ENCODE results near the gene HIVEP3. TPM values are rescaled to one million over a fixed set of nuclear protein-coding genes. Genes with fewer than 3 reads are reported as not detected.

The HIVEP3 gene
- total and polyA plus RNA-seq, 2 donors (not counting 1 experiment from before 2014, with no cell fraction given) = 2.0 to 5.1 TPM

DNA sequence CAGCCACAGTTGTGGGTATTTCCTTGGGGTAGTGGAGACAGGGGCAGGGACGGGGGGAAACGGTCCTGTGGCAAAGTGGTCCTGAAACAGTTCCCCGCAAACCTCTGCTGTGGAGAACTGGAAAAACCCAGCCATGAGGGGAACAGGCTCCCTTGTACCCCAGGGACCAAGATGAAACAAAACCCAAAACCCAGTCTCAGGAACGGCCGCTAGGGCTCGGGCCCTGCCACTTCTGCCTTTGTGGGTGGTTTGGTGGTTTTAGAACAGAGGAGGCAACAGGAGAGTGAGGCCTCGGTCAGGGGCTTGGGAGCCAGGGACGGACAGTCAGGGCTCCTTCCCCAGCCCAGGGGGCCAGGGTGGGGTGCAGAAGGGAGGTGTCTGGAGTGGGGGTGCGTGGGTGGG, 409.5 kb downstream of the HIVEP3 start:
- no peak overlapping the region for H3K4me2 ChIP-seq (replicated peaks; ENCODE audit: low read depth, low read length, poor library complexity, severe bottlenecking)
- DNase-seq = no peak
- ATAC-seq (ENCODE audit: low read depth) = no peak
- H3K9me3 ChIP-seq (ENCODE audit: control extremely low read depth in 1 of 3, control insufficient read depth in 2 of 3, insufficient read depth in 1 of 3, low read length in 2 of 3) = no peaks in the 10 kb centered on the region
- no peak overlapping the region for H3K4me3 ChIP-seq (ENCODE audit: control extremely low read depth in 1 of 5, extremely low read depth in 1 of 5, insufficient read depth in 1 of 5, low read depth in 2 of 5, low read length in 4 of 5)
- Mint-ChIP-seq H3K27ac (no peak overlapping the region), H3K9me3 (ENCODE audit: insufficient read depth) (no peaks in the 10 kb centered on the region), H3K27me3 (no peaks in the 10 kb centered on the region), H3K4me1 (peaks cover under 1% of the 10 kb centered on the region), H3K4me3 (no peak overlapping the region)
- H3K4me1 ChIP-seq (ENCODE audit: control insufficient read depth in 2 of 2, insufficient read depth in 2 of 2, low read length in 2 of 2) = no peaks in the 10 kb centered on the region
- H3K36me3 ChIP-seq (replicated peaks in 1 of 2; ENCODE audit: control extremely low read depth in 1 of 2, control insufficient read depth in 1 of 2, extremely low read depth in 1 of 2, insufficient read depth in 2 of 2, low read length in 1 of 2) = peaks cover 0 to 11% of the 10 kb centered on the region in 2 experiments
- intact Hi-C loops (cut with micrococcal nuclease) = no loop called here
- CTCF ChIA-PET = interaction anchor here (2.3 kb wide), 1 partner anchor 8 kb away, joined by 8 read pairs; no protein-coding TSS in a partner anchor
- no peaks in the 10 kb centered on the region for H3K79me2 ChIP-seq (ENCODE audit: control insufficient read depth, insufficient read depth, low read length)
- no peak overlapping the region for H3K27ac ChIP-seq (ENCODE audit: low read length in 2 of 2)
- POLR2A ChIA-PET = no interaction called here
- 18% methylated on average over 5 of the region's 9 CpGs for WGBS (ENCODE audit: insufficient coverage)
- no peaks in the 10 kb centered on the region for H3K27me3 ChIP-seq (replicated peaks in 1 of 4; ENCODE audit: control extremely low read depth in 1 of 4, control insufficient read depth in 3 of 4, insufficient read depth in 4 of 4, low read length in 3 of 4)
- no peak for TF ChIP-seq EZH2 (IDR thresholded peaks at IDR 0.05; ENCODE audit: borderline replicate concordance, insufficient read depth, low read depth, low read length, poor library complexity, severe bottlenecking)
- TF ChIP-seq, protein P1, sequence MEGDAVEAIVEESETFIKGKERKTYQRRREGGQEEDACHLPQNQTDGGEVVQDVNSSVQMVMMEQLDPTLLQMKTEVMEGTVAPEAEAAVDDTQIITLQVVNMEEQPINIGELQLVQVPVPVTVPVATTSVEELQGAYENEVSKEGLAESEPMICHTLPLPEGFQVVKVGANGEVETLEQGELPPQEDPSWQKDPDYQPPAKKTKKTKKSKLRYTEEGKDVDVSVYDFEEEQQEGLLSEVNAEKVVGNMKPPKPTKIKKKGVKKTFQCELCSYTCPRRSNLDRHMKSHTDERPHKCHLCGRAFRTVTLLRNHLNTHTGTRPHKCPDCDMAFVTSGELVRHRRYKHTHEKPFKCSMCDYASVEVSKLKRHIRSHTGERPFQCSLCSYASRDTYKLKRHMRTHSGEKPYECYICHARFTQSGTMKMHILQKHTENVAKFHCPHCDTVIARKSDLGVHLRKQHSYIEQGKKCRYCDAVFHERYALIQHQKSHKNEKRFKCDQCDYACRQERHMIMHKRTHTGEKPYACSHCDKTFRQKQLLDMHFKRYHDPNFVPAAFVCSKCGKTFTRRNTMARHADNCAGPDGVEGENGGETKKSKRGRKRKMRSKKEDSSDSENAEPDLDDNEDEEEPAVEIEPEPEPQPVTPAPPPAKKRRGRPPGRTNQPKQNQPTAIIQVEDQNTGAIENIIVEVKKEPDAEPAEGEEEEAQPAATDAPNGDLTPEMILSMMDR (IDR thresholded peaks at IDR 0.05) = no peak
- H3K9ac ChIP-seq (ENCODE audit: low read length) = no peak overlapping the region
- H2AFZ ChIP-seq (ENCODE audit: insufficient read depth, low read depth, low read length, poor library complexity, severe bottlenecking) = no peak overlapping the region
- H4K20me1 ChIP-seq (ENCODE audit: control insufficient read depth, insufficient read depth, low read length, poor library complexity, severe bottlenecking) = no peaks in the 10 kb centered on the region

DNA sequence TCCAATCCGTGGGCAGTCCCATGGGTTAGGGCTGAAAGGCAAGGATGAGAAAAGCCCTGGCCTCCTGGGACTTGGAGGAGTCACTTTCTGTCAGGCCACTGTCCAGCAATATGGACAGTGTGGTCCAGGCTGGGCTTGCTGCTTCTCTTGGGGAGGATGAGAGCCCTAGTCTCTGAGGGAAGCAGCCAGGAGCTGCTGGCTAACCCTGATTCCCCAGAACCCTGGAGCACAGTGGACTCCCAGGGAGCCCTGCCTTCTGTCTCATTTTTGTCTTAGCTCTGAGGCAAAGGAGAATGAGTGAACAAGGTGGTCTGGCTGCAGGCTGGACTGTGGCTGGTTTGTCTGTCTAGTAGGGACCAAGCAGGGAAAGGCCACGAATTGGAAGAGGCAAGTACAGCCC, 410.4 kb downstream of the HIVEP3 start:
- no peak overlapping the region for H3K9ac ChIP-seq (ENCODE audit: low read length)
- intact Hi-C loops (cut with micrococcal nuclease) = no loop called here
- H4K20me1 ChIP-seq (ENCODE audit: control insufficient read depth, insufficient read depth, low read length, poor library complexity, severe bottlenecking) = no peaks in the 10 kb centered on the region
- no peak overlapping the region for H3K4me2 ChIP-seq (replicated peaks; ENCODE audit: low read depth, low read length, poor library complexity, severe bottlenecking)
- peaks cover 0 to 11% of the 10 kb centered on the region in 2 experiments for H3K36me3 ChIP-seq (replicated peaks in 1 of 2; ENCODE audit: control extremely low read depth in 1 of 2, control insufficient read depth in 1 of 2, extremely low read depth in 1 of 2, insufficient read depth in 2 of 2, low read length in 1 of 2)
- H3K4me3 ChIP-seq (ENCODE audit: control extremely low read depth in 1 of 5, extremely low read depth in 1 of 5, insufficient read depth in 1 of 5, low read depth in 2 of 5, low read length in 4 of 5) = no peak overlapping the region
- ChIA-PET POLR2A (no interaction called here), CTCF (interaction anchor here (2.3 kb wide), 1 partner anchor 9 kb away, joined by 8 read pairs; no protein-coding TSS in a partner anchor)
- no peak overlapping the region for H2AFZ ChIP-seq (ENCODE audit: insufficient read depth, low read depth, low read length, poor library complexity, severe bottlenecking)
- Mint-ChIP-seq H3K27me3 (no peaks in the 10 kb centered on the region), H3K4me3 (no peak overlapping the region), H3K4me1 (peaks cover 2% of the 10 kb centered on the region), H3K27ac (no peak overlapping the region), H3K9me3 (ENCODE audit: insufficient read depth) (no peaks in the 10 kb centered on the region)
- ATAC-seq (ENCODE audit: low read depth) = no peak
- TF ChIP-seq, protein P1 (IDR thresholded peaks at IDR 0.05) = no peak
- no peak for TF ChIP-seq EZH2 (IDR thresholded peaks at IDR 0.05; ENCODE audit: borderline replicate concordance, insufficient read depth, low read depth, low read length, poor library complexity, severe bottlenecking)
- WGBS (ENCODE audit: insufficient coverage) = 76% methylated on average over 2 of the region's 2 CpGs
- no peaks in the 10 kb centered on the region for H3K4me1 ChIP-seq (ENCODE audit: control insufficient read depth in 2 of 2, insufficient read depth in 2 of 2, low read length in 2 of 2)
- no peaks in the 10 kb centered on the region for H3K27me3 ChIP-seq (replicated peaks in 1 of 4; ENCODE audit: control extremely low read depth in 1 of 4, control insufficient read depth in 3 of 4, insufficient read depth in 4 of 4, low read length in 3 of 4)
- no peak for DNase-seq
- no peaks in the 10 kb centered on the region for H3K79me2 ChIP-seq (ENCODE audit: control insufficient read depth, insufficient read depth, low read length)
- no peak overlapping the region for H3K27ac ChIP-seq (ENCODE audit: low read length in 2 of 2)
- no peaks in the 10 kb centered on the region for H3K9me3 ChIP-seq (ENCODE audit: control extremely low read depth in 1 of 3, control insufficient read depth in 2 of 3, insufficient read depth in 1 of 3, low read length in 2 of 3)
